ENCODE data around the gene KRTAP10-3. TPM values are rescaled to one million over a fixed set of nuclear protein-coding genes. Genes with fewer than 3 reads are reported as not detected.

Gene KRTAP10-3
- total and polyA plus RNA-seq, 2 of the 13 experiments (the other 11 are each of a cell fraction or from before 2014, with no cell fraction given) = not detected

DNA sequence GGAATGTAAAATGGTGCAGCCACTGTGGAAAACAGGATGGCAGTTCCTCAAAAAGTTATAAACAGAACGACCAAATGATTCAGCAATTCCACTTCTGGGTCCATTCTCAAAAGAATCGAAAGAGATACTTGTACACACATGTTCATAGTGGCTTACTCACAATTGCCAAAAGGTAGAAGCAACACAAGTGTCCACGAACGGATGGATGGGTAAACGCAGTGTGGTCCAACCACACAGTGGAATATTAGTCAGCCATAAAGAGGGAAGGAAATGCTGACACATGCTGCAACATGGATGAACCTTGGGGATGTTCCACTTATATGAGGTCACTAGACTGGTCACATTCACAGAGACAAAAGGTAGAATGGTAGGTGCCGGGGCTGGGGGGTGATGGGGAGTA is 23.9 kb downstream of the KRTAP10-3 start:
- CTCF ChIA-PET (ENCODE audit: low intra/inter-chr PET ratio, low total read pairs) = no interaction called here
- no peak overlapping the region for H3K4me3 ChIP-seq (replicated peaks in 1 of 3; ENCODE audit: insufficient read depth in 1 of 3, low read depth in 2 of 3, low read length in 3 of 3)
- in situ Hi-C loops (cut with HindIII; ENCODE audit: extremely low pct_ligation_motif_present, low pct_unique_long_range_greater_than_20kb) (no loop called here), intact Hi-C loops (cut with micrococcal nuclease; ENCODE audit: unreplicated experiment) (no loop called here)
- no peaks in the 10 kb centered on the region for H3K4me1 ChIP-seq (ENCODE audit: insufficient read depth, low read length)
- WGBS (ENCODE audit: low lambda C conversion rate) = 61% methylated on average over 6 of the region's 6 CpGs
- H3K27ac ChIP-seq (ENCODE audit: extremely low read length, insufficient read depth, low read length) = no peak overlapping the region
- ATAC-seq (no peak), FAIRE-seq (no peak), DNase-seq (ENCODE audit: low spot score) (no peak)
- H3K9ac ChIP-seq (ENCODE audit: insufficient read depth, low read depth, low read length) = no peak overlapping the region
- BruUV-seq (replicated peaks) = no TSS peak
- TF ChIP-seq SCMH1 (CRISPR knock-in tag; IDR thresholded peaks at IDR 0.05; ENCODE audit: borderline replicate concordance) (no peak), MAFK (conservative IDR thresholded peaks at IDR 0.05 in 1 of 2, IDR thresholded peaks at IDR 0.05 in 1 of 2; ENCODE audit: low read length in 2 of 2) (peak in 1 of 2 experiments; percentile 35; a peak in 1 of 4 replicates), ZNF660 (CRISPR knock-in tag; IDR thresholded peaks at IDR 0.05; ENCODE audit: borderline replicate concordance, low read depth) (no peak)
- no peaks in the 10 kb centered on the region for H3K79me2 ChIP-seq (ENCODE audit: insufficient read depth, low read length)
- peaks cover 0 to 14% of the 10 kb centered on the region in 2 experiments; a peak in 2 of 5 replicates for H3K27me3 ChIP-seq (ENCODE audit: control insufficient read depth in 1 of 2, insufficient read depth in 2 of 2, low read length in 2 of 2)
- POLR2A ChIA-PET = no interaction called here
- no peak overlapping the region for H2AFZ ChIP-seq (ENCODE audit: low read length)
- H3K36me3 ChIP-seq (replicated peaks in 1 of 2; ENCODE audit: control insufficient read depth in 1 of 2, insufficient read depth in 2 of 2, low read length in 2 of 2) = no peaks in the 10 kb centered on the region
- no peaks in the 10 kb centered on the region for H3K9me3 ChIP-seq (ENCODE audit: low read length)
- H3K4me2 ChIP-seq (ENCODE audit: low read depth, low read length) = no peak overlapping the region
- H4K20me1 ChIP-seq (ENCODE audit: insufficient read depth, low read length) = no peaks in the 10 kb centered on the region

DNA sequence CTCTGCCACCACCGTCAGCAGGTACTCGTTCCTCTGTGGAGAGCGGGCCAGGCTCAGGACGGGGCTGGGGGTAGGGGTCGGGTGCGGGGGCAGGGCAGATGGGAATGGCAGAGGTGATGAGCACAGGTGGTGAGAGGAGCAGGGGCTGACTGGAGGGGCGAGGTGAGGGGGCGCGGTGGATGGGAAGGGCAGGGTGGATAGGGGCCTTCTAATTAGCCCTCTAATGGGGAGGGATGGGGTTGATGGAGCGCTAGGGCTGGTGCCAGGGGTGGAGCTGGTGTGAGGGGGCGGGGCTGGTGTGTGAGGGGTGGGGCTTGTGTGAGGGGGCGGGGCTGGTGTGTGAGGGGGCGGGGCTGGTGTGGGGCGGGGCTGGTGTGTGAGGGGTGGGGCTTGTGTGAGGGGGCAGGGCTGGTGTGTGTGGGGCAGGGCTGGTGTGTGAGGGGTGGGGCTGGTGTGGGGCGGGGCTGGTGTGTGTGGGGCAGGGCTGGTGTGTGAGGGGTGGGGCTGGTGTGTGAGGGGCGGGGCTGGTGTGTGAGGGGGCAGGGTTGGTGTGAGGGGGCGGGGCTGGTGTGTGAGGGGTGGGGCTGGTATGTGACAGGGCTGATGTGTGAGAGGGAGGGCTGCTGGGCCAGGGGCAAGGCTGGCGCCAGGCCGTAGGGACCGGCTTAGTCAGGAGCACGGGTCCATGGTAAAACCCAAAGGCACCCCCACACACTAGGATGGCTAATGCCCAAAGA is 24.5 kb downstream of the KRTAP10-3 start:
- 74% methylated on average over 20 of the region's 21 CpGs for whole genome bisulfite sequencing (ENCODE audit: low lambda C conversion rate)
- intact Hi-C loops (cut with micrococcal nuclease; ENCODE audit: unreplicated experiment) (no loop called here), in situ Hi-C loops (cut with HindIII; ENCODE audit: extremely low pct_ligation_motif_present, low pct_unique_long_range_greater_than_20kb) (no loop called here)
- H3K4me3 ChIP-seq (replicated peaks in 1 of 3; ENCODE audit: insufficient read depth in 1 of 3, low read depth in 2 of 3, low read length in 3 of 3) = no peak overlapping the region
- DNase-seq (ENCODE audit: low spot score) = no peak
- H3K9ac ChIP-seq (ENCODE audit: insufficient read depth, low read depth, low read length) = no peak overlapping the region
- peaks cover 0 to 14% of the 10 kb centered on the region in 2 experiments; a peak in 2 of 5 replicates for H3K27me3 ChIP-seq (ENCODE audit: control insufficient read depth in 1 of 2, insufficient read depth in 2 of 2, low read length in 2 of 2)
- BruUV-seq (replicated peaks) = no TSS peak
- H3K4me1 ChIP-seq (ENCODE audit: insufficient read depth, low read length) = no peaks in the 10 kb centered on the region
- no peaks in the 10 kb centered on the region for H3K9me3 ChIP-seq (ENCODE audit: low read length)
- ChIA-PET POLR2A (no interaction called here), CTCF (ENCODE audit: low intra/inter-chr PET ratio, low total read pairs) (no interaction called here)
- no peak overlapping the region for H2AFZ ChIP-seq (ENCODE audit: low read length)
- TF ChIP-seq, protein P1, sequence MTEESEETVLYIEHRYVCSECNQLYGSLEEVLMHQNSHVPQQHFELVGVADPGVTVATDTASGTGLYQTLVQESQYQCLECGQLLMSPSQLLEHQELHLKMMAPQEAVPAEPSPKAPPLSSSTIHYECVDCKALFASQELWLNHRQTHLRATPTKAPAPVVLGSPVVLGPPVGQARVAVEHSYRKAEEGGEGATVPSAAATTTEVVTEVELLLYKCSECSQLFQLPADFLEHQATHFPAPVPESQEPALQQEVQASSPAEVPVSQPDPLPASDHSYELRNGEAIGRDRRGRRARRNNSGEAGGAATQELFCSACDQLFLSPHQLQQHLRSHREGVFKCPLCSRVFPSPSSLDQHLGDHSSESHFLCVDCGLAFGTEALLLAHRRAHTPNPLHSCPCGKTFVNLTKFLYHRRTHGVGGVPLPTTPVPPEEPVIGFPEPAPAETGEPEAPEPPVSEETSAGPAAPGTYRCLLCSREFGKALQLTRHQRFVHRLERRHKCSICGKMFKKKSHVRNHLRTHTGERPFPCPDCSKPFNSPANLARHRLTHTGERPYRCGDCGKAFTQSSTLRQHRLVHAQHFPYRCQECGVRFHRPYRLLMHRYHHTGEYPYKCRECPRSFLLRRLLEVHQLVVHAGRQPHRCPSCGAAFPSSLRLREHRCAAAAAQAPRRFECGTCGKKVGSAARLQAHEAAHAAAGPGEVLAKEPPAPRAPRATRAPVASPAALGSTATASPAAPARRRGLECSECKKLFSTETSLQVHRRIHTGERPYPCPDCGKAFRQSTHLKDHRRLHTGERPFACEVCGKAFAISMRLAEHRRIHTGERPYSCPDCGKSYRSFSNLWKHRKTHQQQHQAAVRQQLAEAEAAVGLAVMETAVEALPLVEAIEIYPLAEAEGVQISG (CRISPR knock-in tag; IDR thresholded peaks at IDR 0.05) = no peak
- no peak for TF ChIP-seq ATF5 (CRISPR knock-in tag; IDR thresholded peaks at IDR 0.05; ENCODE audit: low read depth)
- H3K79me2 ChIP-seq (ENCODE audit: insufficient read depth, low read length) = no peaks in the 10 kb centered on the region
- H4K20me1 ChIP-seq (ENCODE audit: insufficient read depth, low read length) = no peaks in the 10 kb centered on the region
- H3K4me2 ChIP-seq (ENCODE audit: low read depth, low read length) = no peak overlapping the region
- no peak for ATAC-seq
- H3K36me3 ChIP-seq (replicated peaks in 1 of 2; ENCODE audit: control insufficient read depth in 1 of 2, insufficient read depth in 2 of 2, low read length in 2 of 2) = no peaks in the 10 kb centered on the region
- FAIRE-seq = no peak
- H3K27ac ChIP-seq (ENCODE audit: extremely low read length, insufficient read depth, low read length) = no peak overlapping the region
